ACC112 (cell line): ENCODE results near the gene ULBP2.
"Not testable (repeated sequence)": the region's sequence is repeated elsewhere in the genome, so short reads cannot be mapped to it uniquely, and the experiment has no call there.

Source experiments
- H2AFZ ChIP-seq: fragments of 200-600 bp; sonication (generic); one replicate; pipeline ENCODE4 v1.6.0; 2017; ENCODE audit warnings: antibody characterized with exemption, low read length; ENCODE audit not compliant: unreplicated experiment
- H3K27ac ChIP-seq: fragments of 200-600 bp; sonication (generic); 2 replicates; pipeline ENCODE4 v1.5.1; 2014; ENCODE audit warnings: low read depth, mild to moderate bottlenecking, antibody characterized with exemption, low read length, moderate library complexity
- H3K27me3 ChIP-seq: fragments of 200-600 bp; sonication (generic); 2 replicates; pipeline ENCODE4 v1.6.1; 2014; ENCODE audit warnings: mild to moderate bottlenecking, antibody characterized with exemption, low read length, moderate library complexity, mixed read lengths; ENCODE audit not compliant: insufficient read depth
- H3K36me3 ChIP-seq: fragments of 200-600 bp; sonication (generic); 2 replicates; pipeline ENCODE4 v1.6.1; 2016; ENCODE audit warnings: mild to moderate bottlenecking, antibody characterized with exemption, low read length, moderate library complexity, mixed read lengths; ENCODE audit not compliant: insufficient read depth
- H3K4me1 ChIP-seq: fragments of 200-600 bp; sonication (generic); one replicate; pipeline ENCODE4 v1.6.1; 2016; ENCODE audit warnings: low read length, mixed read lengths; ENCODE audit not compliant: insufficient read depth, unreplicated experiment, control insufficient read depth
- H3K4me3 ChIP-seq: fragments of 200-600 bp; sonication (generic); 2 replicates; pipeline ENCODE4 v1.5.1; 2014; ENCODE audit warnings: mild to moderate bottlenecking, low read depth, low read length
- H3K79me2 ChIP-seq: fragments of 200-600 bp; sonication (generic); one replicate; pipeline ENCODE4 v1.6.0; 2016; ENCODE audit warnings: low read length; ENCODE audit not compliant: control insufficient read depth, unreplicated experiment, insufficient read depth

Gene ULBP2

GRCh38 chr6:149939909-149940671 is 1.7 kb upstream of the ULBP2 start:
- Histone ChIP-seq H3K27ac (no peak overlapping the region), H3K4me1 (peaks cover 8% of the 10 kb centered on the region), H3K27me3 (peaks cover 28% of the 10 kb centered on the region), H3K79me2 (no peaks in the 10 kb centered on the region), H3K4me3 (no peak overlapping the region), H2AFZ (no peak overlapping the region), H3K36me3 (no peaks in the 10 kb centered on the region)

- H3K36me3 ChIP-seq = no peaks in the 10 kb centered on the region
- no peak overlapping the region for H3K27ac ChIP-seq
- no peaks in the 10 kb centered on the region for H3K79me2 ChIP-seq
- no peak overlapping the region for H3K4me3 ChIP-seq
- no peak overlapping the region for H2AFZ ChIP-seq
- peaks cover 28% of the 10 kb centered on the region for H3K27me3 ChIP-seq
- H3K4me1 ChIP-seq = peaks cover 8% of the 10 kb centered on the region
Measured at GRCh38 chr6:149940672-149940982, 1.2 kb upstream of the ULBP2 start.

DNA sequence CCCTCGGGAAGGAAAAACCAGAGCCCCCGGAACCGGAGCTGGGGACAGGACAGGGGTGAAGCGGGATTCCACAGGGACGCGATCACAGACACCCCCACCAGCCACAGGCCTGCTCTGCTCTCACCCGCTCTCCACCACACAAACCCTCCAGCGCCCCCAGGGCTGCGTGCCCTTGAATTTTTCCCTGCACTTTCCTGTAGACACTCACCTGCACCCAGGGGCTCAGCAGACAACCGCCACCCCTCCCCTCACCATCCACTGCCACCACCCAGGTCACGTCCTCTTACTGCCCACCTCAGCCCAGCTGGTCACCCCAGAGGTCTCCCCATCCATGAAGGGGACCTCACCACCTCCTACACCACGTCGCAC is 631 bp downstream of the ULBP2 start:
- peaks cover 12% of the 10 kb centered on the region for H3K27me3 ChIP-seq
- H3K4me1 ChIP-seq = peaks cover 8% of the 10 kb centered on the region
- no peaks in the 10 kb centered on the region for H3K36me3 ChIP-seq
- peak overlapping the region; percentile 89 for H3K4me3 ChIP-seq
- no peak overlapping the region for H3K27ac ChIP-seq
- peak overlapping the region; percentile 88 for H2AFZ ChIP-seq
- no peaks in the 10 kb centered on the region for H3K79me2 ChIP-seq

DNA sequence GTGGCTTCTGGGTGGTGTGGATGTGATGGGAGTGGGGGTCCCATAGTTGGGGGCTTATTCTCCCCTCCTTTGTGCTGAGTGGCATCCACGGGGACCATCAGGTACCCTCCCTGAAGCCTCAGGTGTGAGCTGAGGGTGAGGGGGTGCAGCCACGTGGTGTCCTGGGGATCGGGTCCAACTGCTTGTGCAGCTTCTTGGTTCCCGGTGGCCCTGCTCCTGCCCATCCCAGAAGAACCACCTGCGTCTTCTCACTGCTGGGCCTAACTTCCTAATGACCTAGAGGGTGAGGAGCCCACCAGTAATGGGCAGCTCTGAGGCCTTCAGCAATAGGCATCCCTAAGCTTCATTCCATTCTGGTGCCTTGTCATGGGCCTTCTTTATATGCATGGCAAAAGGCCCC is 1.5 kb downstream of the ULBP2 start:
- H3K36me3 ChIP-seq, H3K4me3 ChIP-seq, H3K27me3 ChIP-seq, H2AFZ ChIP-seq, H3K4me1 ChIP-seq, H3K27ac ChIP-seq, H3K79me2 ChIP-seq: not testable (repeated sequence)

DNA sequence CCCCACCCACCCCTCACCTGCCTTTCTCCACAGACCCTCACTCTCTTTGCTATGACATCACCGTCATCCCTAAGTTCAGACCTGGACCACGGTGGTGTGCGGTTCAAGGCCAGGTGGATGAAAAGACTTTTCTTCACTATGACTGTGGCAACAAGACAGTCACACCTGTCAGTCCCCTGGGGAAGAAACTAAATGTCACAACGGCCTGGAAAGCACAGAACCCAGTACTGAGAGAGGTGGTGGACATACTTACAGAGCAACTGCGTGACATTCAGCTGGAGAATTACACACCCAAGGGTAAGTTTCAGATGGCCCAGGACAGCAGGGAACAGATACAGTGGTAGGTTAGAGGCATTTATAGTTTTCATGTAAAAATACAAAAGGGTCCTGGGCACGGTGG is 3.5 kb downstream of the ULBP2 start:
- H3K79me2 ChIP-seq, H3K4me3 ChIP-seq, H3K27ac ChIP-seq, H3K27me3 ChIP-seq, H3K4me1 ChIP-seq, H3K36me3 ChIP-seq, H2AFZ ChIP-seq: not testable (repeated sequence)

- not testable (repeated sequence) for H3K27ac ChIP-seq, H3K4me3 ChIP-seq, H3K4me1 ChIP-seq, H3K36me3 ChIP-seq, H3K79me2 ChIP-seq, H2AFZ ChIP-seq
- peaks cover 13% of the 10 kb centered on the region for H3K27me3 ChIP-seq
Measured at GRCh38 chr6:149946631-149947030, 4.8 kb downstream of the ULBP2 start.

- H3K27ac ChIP-seq, H3K4me1 ChIP-seq, H3K4me3 ChIP-seq, H3K79me2 ChIP-seq, H3K36me3 ChIP-seq, H2AFZ ChIP-seq: not testable (repeated sequence)
- H3K27me3 ChIP-seq = peaks cover 22% of the 10 kb centered on the region
Measured at GRCh38 chr6:149947533-149947932, 5.7 kb downstream of the ULBP2 start.

DNA sequence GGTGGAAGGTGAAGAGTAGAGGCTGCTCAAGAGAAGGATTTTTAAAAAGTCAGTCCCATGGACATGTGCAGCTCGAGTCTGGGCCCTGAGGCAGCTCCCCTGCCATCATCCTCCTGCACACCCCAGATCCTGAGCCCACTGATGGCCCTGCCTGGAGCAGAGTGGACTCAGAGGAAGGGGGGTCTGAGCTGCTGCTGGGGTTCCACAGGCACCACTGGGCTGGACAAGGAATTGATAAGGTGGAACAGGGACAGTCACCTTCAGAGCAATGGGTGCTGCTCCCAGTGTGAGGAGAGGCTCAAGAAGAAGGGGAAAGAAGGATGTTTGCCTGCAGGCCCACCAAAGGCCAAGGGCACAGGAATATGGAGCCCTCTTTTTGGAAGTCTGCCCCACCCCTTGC is 6.2 kb downstream of the ULBP2 start:
- peaks cover 27% of the 10 kb centered on the region for H3K27me3 ChIP-seq

GRCh38 chr6:149948616-149949015 is 6.8 kb downstream of the ULBP2 start:
- Histone ChIP-seq H3K4me3 (no peak overlapping the region), H3K36me3 (no peaks in the 10 kb centered on the region), H2AFZ (no peak overlapping the region), H3K27me3 (peaks cover 33% of the 10 kb centered on the region), H3K4me1 (no peaks in the 10 kb centered on the region), H3K79me2 (no peaks in the 10 kb centered on the region), H3K27ac (no peak overlapping the region)

More for the DNA sequence above, 6.2 kb downstream of the ULBP2 start:
- no peaks in the 10 kb centered on the region for H3K36me3 ChIP-seq
- H2AFZ ChIP-seq = no peak overlapping the region
- no peaks in the 10 kb centered on the region for H3K79me2 ChIP-seq
- H3K4me3 ChIP-seq = no peak overlapping the region
- no peaks in the 10 kb centered on the region for H3K4me1 ChIP-seq
- H3K27ac ChIP-seq = no peak overlapping the region

DNA sequence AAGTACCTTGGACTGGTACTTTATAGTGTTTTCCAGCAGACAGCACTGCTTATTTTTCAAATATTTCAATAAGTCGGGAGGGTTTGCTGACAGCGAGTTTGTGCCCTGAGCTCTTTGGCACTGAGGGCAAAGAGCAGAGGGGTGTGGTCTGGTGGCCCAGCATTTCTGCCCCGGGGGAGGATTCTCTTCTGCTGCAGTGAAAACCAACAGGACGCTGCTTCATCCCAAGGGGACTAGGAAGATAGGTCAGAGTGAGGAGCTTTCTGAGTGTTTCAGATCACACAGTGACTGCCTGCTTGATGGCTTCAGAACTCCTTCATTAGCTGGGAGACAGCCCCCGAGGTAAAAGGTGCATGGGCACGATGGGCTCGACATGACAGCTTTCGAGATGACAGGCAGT is 8.6 kb downstream of the ULBP2 start:
- H3K27ac ChIP-seq = no peak overlapping the region
- H3K79me2 ChIP-seq = no peaks in the 10 kb centered on the region
- H3K27me3 ChIP-seq = peaks cover 38% of the 10 kb centered on the region
- H3K4me3 ChIP-seq = no peak overlapping the region
- no peaks in the 10 kb centered on the region for H3K36me3 ChIP-seq
- H3K4me1 ChIP-seq = no peaks in the 10 kb centered on the region
- H2AFZ ChIP-seq = no peak overlapping the region

DNA sequence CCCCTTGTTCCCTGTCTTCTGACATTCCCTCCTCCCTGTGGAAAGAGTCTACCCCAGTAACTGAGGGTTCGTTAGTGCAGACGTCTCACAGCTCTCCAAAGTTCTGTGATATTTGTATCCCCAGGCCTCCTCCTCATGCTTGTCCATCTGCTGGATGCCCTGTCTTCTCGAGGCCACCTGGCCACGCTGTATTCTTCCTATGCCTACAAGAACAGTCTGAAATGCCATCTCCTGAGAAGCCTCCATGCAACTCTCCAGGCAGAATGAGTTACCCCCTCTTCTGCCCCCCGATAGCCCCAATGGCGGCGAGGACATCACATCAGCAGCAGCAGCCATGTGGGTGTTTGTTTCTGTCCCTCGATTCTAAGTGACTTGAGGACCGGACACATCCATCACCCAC is 9.3 kb downstream of the ULBP2 start:
- Histone ChIP-seq H3K27me3 (peaks cover 45% of the 10 kb centered on the region), H3K79me2 (no peaks in the 10 kb centered on the region), H3K4me3 (no peak overlapping the region), H3K27ac (no peak overlapping the region), H3K4me1 (no peaks in the 10 kb centered on the region), H3K36me3 (no peaks in the 10 kb centered on the region), H2AFZ (no peak overlapping the region)
